H9 (cell line): ENCODE measurements around the gene SLMAP. TPM values are rescaled to one million over a fixed set of nuclear protein-coding genes. Genes with fewer than 3 reads are reported as not detected.

Experiments used
- DNase-seq: peaks from one replicate; pipeline ENCODE4 v3.0.0-alpha.2; 2017
- H2AFZ ChIP-seq: one replicate; pipeline ENCODE4 v1.6.1; 2013; ENCODE audit warnings: mild to moderate bottlenecking, low read length, control low read depth, moderate library complexity
- H2AK5ac ChIP-seq: 2 replicates; pipeline ENCODE4 v1.6.1; 2013; ENCODE audit warnings: low read length, control low read depth, mixed read lengths; ENCODE audit not compliant: insufficient read length
- H2BK120ac ChIP-seq: one replicate; pipeline ENCODE4 v1.6.1; 2013; ENCODE audit warnings: low read depth, mild to moderate bottlenecking, low read length, control low read depth, inconsistent platforms; ENCODE audit not compliant: poor library complexity, severe bottlenecking
- H2BK12ac ChIP-seq: 2 replicates; pipeline ENCODE4 v1.6.1; 2013; ENCODE audit warnings: low read length, control low read depth, mixed read lengths, low read depth; ENCODE audit not compliant: insufficient read length
- H2BK15ac ChIP-seq: 2 replicates; pipeline ENCODE4 v1.6.1; 2013; ENCODE audit warnings: low read depth, low read length, control low read depth
- H2BK20ac ChIP-seq: one replicate; pipeline ENCODE4 v1.6.1; 2013; ENCODE audit warnings: low read depth, mild to moderate bottlenecking, low read length, control low read depth, inconsistent platforms; ENCODE audit not compliant: poor library complexity, severe bottlenecking
- H2BK5ac ChIP-seq: 2 replicates; pipeline ENCODE4 v1.6.1; 2013; ENCODE audit warnings: low read length, control low read depth, mixed read lengths; ENCODE audit not compliant: insufficient read length
- H3K14ac ChIP-seq: 2 replicates; pipeline ENCODE4 v1.6.1; 2013; ENCODE audit warnings: low read length, control low read depth; ENCODE audit not compliant: insufficient read depth
- H3K18ac ChIP-seq: 2 replicates; pipeline ENCODE4 v1.6.1; 2013; ENCODE audit warnings: low read depth, mild to moderate bottlenecking, mixed read lengths, low read length, control low read depth; ENCODE audit not compliant: insufficient read length
- H3K23ac ChIP-seq: 2 replicates; pipeline ENCODE4 v1.6.1; 2013; ENCODE audit warnings: low read length, control low read depth, mixed read lengths, low read depth; ENCODE audit not compliant: insufficient read length
- H3K23me2 ChIP-seq: 2 replicates; pipeline ENCODE4 v1.6.1; 2013; ENCODE audit warnings: low read depth, mild to moderate bottlenecking, mixed read lengths, low read length, control low read depth; ENCODE audit not compliant: insufficient read length, poor library complexity, severe bottlenecking
- H3K27ac ChIP-seq: 2 replicates; pipeline ENCODE4 v1.5.1; 2013; ENCODE audit warnings: low read length, control low read depth, mixed read lengths, low read depth; ENCODE audit not compliant: insufficient read length
- H3K27me3 ChIP-seq: 2 replicates; pipeline ENCODE4 v1.6.1; 2013; ENCODE audit warnings: low read length, control low read depth, inconsistent platforms; ENCODE audit not compliant: insufficient read depth
- H3K4ac ChIP-seq: 2 replicates; pipeline ENCODE4 v1.6.1; 2013; ENCODE audit warnings: low read depth, mild to moderate bottlenecking, control low read depth, inconsistent platforms, low read length, moderate library complexity
- H3K4me1 ChIP-seq: 2 replicates; pipeline ENCODE4 v1.6.1; 2013; ENCODE audit warnings: low read length, control low read depth, inconsistent platforms; ENCODE audit not compliant: insufficient read depth
- H3K4me2 ChIP-seq: 2 replicates; pipeline ENCODE4 v1.6.1; 2013; ENCODE audit warnings: low read length, control low read depth, mixed read lengths; ENCODE audit not compliant: insufficient read length, insufficient read depth
- H3K56ac ChIP-seq: 2 replicates; pipeline ENCODE4 v1.6.1; 2013; ENCODE audit warnings: low read depth, mild to moderate bottlenecking, mixed read lengths, low read length, control low read depth; ENCODE audit not compliant: insufficient read length
- H3K79me1 ChIP-seq: 2 replicates; pipeline ENCODE4 v1.6.1; 2013; ENCODE audit warnings: low read depth, mild to moderate bottlenecking, moderate library complexity, low read length, control low read depth, inconsistent platforms; ENCODE audit not compliant: insufficient read depth, poor library complexity, severe bottlenecking
- H3K79me2 ChIP-seq: 2 replicates; pipeline ENCODE4 v1.6.1; 2013; ENCODE audit warnings: low read length, control low read depth, inconsistent platforms; ENCODE audit not compliant: insufficient read depth
- H3K9ac ChIP-seq: 2 replicates; pipeline ENCODE4 v1.6.1; 2013; ENCODE audit warnings: low read length, control low read depth, mixed read lengths; ENCODE audit not compliant: insufficient read length; ENCODE audit errors: extremely low read depth
- H3K9me3 ChIP-seq: one replicate; pipeline ENCODE4 v1.6.1; 2013; ENCODE audit warnings: low read depth, low read length, inconsistent platforms; ENCODE audit not compliant: control insufficient read depth
- H3T11ph ChIP-seq: one replicate; pipeline ENCODE4 v1.6.1; 2013; ENCODE audit warnings: mild to moderate bottlenecking, low read length, control low read depth, inconsistent platforms
- H4K20me1 ChIP-seq: one replicate; pipeline ENCODE4 v1.6.1; 2013; ENCODE audit not compliant: control insufficient read depth, insufficient read length, insufficient read depth
- H4K5ac ChIP-seq: 2 replicates; pipeline ENCODE4 v1.6.1; 2013; ENCODE audit warnings: low read depth, mild to moderate bottlenecking, mixed read lengths, low read length, control low read depth; ENCODE audit not compliant: insufficient read length
- H4K8ac ChIP-seq: replicated peaks from 2 replicates; pipeline ENCODE4 v1.6.1; 2013; ENCODE audit warnings: low read length, control low read depth, mixed read lengths, low read depth; ENCODE audit not compliant: insufficient read length
- H4K91ac ChIP-seq: 2 replicates; pipeline ENCODE4 v1.6.1; 2013; ENCODE audit warnings: low read depth, mild to moderate bottlenecking, moderate library complexity, mixed read lengths, low read length, control low read depth; ENCODE audit not compliant: insufficient read length
- H3K27ac Mint-ChIP-seq, 3 experiments: 2 replicates in 2 of 3; 3 replicates in 1 of 3; pipeline ENCODE4 v1.8.0; 2020 to 2021; ENCODE audit warnings: mixed read lengths in 3 of 3, mild to moderate bottlenecking in 1 of 3, moderate library complexity in 1 of 3
- H3K27me3 Mint-ChIP-seq: 2 replicates; pipeline ENCODE4 v1.8.0; 2021; ENCODE audit warnings: low read depth, mild to moderate bottlenecking, moderate library complexity, mixed read lengths
- H3K36me3 Mint-ChIP-seq, 3 experiments: 2 replicates in 2 of 3; 3 replicates in 1 of 3; pipeline ENCODE4 v1.8.0; 2020 to 2021; ENCODE audit warnings: low read depth in 3 of 3, mixed read lengths in 3 of 3; ENCODE audit not compliant: insufficient read depth in 1 of 3
- H3K4me1 Mint-ChIP-seq, 2 experiments: 2 replicates each; pipeline ENCODE4 v1.8.0; 2020; ENCODE audit warnings: mixed read lengths in 2 of 2
- H3K4me3 Mint-ChIP-seq, 2 experiments: 2 replicates in 1 of 2; 3 replicates in 1 of 2; pipeline ENCODE4 v1.8.0; 2020 to 2021; ENCODE audit warnings: mild to moderate bottlenecking in 2 of 2, mixed read lengths in 2 of 2, moderate library complexity in 1 of 2
- H3K9me3 Mint-ChIP-seq, 2 experiments: 2 replicates in 1 of 2; 3 replicates in 1 of 2; pipeline ENCODE4 v1.8.0; 2020; ENCODE audit warnings: mild to moderate bottlenecking in 2 of 2, mixed read lengths in 2 of 2, moderate library complexity in 1 of 2
- WGBS: extraction: QIAGEN DNeasy Blood & Tissue Kit; methylation state at CpG from one replicate; pipeline ENCODE4 v1.1.7; 2013; ENCODE audit warnings: missing lambda C conversion rate, low lambda C conversion rate, mixed read lengths; ENCODE audit not compliant: insufficient read length; ENCODE audit errors: extremely low coverage; 5-methylcytosine and 5-hydroxymethylcytosine counted together
- total RNA-seq: library from RNA; stranded (reverse); gene quantifications from 2 replicates; pipeline ENCODE4 v1.2.1, GENCODE V29; 2021
- TF ChIP-seq, protein P1 (sequence below): fragments of 200-600 bp; sonication (generic); conservative IDR thresholded peaks from 3 replicates; pipeline ENCODE4 v1.8.0; 2021; ENCODE audit warnings: antibody characterized with exemption, mild to moderate bottlenecking

Gene SLMAP
- total RNA-seq, 1 experiment from 2014 or later = 65.1 TPM

DNA sequence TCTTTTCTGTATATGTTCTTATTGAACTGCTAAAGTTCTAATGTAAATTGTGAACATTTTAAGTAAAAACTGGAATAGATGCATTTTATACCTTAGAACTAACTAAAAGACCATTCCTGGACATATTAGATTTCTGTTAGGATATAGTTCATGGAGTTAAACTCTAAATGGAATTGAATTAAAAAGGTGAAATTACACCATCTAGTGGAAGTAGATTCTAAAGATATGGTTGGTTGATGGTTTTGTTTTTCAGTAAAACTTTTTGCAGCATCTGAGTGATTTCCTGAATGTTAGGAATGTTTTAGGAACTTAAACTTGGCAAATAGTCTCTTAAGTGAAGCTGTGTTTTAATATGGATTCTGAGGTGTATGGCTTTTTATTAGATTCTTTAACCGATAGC, 96.8 kb downstream of the SLMAP start:
- Histone ChIP-seq H3K14ac (no peak overlapping the region), H3K4ac (no peak overlapping the region), H2BK12ac (no peak overlapping the region), H3K9me3 (no peaks in the 10 kb centered on the region), H3K9ac (no peak overlapping the region), H3K79me1 (no peaks in the 10 kb centered on the region), H3K18ac (no peak overlapping the region), H2AK5ac (no peak overlapping the region), H2BK15ac (no peak overlapping the region), H3K27me3 (no peaks in the 10 kb centered on the region), H3K23ac (no peak overlapping the region), H4K20me1 (no peaks in the 10 kb centered on the region), H4K8ac (no peak overlapping the region), H3K27ac (no peak overlapping the region), H3K4me2 (no peak overlapping the region), H3K4me1 (no peaks in the 10 kb centered on the region), H2BK120ac (no peak overlapping the region), H3K56ac (no peak overlapping the region), H2AFZ (no peak overlapping the region), H3K23me2 (no peaks in the 10 kb centered on the region), H2BK5ac (no peak overlapping the region), H3K79me2 (no peaks in the 10 kb centered on the region), H3T11ph (no peak overlapping the region), H4K5ac (no peak overlapping the region), H4K91ac (no peak overlapping the region), H2BK20ac (no peak overlapping the region)
- Mint-ChIP-seq H3K4me1 (no peaks in the 10 kb centered on the region), H3K4me3 (no peak overlapping the region), H3K27ac (no peak overlapping the region), H3K27me3 (no peaks in the 10 kb centered on the region), H3K9me3 (no peaks in the 10 kb centered on the region), H3K36me3 (peaks cover 1 to 4% (median 2%) of the 10 kb centered on the region in 3 experiments; a peak in 4 of 7 replicates)
- TF ChIP-seq, protein P1, sequence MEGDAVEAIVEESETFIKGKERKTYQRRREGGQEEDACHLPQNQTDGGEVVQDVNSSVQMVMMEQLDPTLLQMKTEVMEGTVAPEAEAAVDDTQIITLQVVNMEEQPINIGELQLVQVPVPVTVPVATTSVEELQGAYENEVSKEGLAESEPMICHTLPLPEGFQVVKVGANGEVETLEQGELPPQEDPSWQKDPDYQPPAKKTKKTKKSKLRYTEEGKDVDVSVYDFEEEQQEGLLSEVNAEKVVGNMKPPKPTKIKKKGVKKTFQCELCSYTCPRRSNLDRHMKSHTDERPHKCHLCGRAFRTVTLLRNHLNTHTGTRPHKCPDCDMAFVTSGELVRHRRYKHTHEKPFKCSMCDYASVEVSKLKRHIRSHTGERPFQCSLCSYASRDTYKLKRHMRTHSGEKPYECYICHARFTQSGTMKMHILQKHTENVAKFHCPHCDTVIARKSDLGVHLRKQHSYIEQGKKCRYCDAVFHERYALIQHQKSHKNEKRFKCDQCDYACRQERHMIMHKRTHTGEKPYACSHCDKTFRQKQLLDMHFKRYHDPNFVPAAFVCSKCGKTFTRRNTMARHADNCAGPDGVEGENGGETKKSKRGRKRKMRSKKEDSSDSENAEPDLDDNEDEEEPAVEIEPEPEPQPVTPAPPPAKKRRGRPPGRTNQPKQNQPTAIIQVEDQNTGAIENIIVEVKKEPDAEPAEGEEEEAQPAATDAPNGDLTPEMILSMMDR = peak; percentile 41; the same call in 2 of the 3 replicates
- no peak for DNase-seq
- no CpG with 5 or more reads among the region's 1 CpG for WGBS
